HFF-Myc (cell line): ENCODE results near the gene PPP2R5D.

ENCODE experiments used
- DNase-seq: peaks from one replicate; pipeline ENCODE4 v3.0.0-alpha.2; 2011; ENCODE audit warnings: low read depth; ENCODE audit errors: extremely low read depth
- H3K4me3 ChIP-seq: replicated peaks from 2 replicates; pipeline ENCODE4 v1.5.1; 2011; ENCODE audit warnings: low read depth, mild to moderate bottlenecking, control low read depth, low read length
- TF ChIP-seq, protein P1 (sequence below): IDR thresholded peaks from 2 replicates; pipeline ENCODE4 v1.5.1; 2012; ENCODE audit warnings: mild to moderate bottlenecking, low read depth, low read length, control low read depth; ENCODE audit errors: missing control alignments

The PPP2R5D gene

DNA sequence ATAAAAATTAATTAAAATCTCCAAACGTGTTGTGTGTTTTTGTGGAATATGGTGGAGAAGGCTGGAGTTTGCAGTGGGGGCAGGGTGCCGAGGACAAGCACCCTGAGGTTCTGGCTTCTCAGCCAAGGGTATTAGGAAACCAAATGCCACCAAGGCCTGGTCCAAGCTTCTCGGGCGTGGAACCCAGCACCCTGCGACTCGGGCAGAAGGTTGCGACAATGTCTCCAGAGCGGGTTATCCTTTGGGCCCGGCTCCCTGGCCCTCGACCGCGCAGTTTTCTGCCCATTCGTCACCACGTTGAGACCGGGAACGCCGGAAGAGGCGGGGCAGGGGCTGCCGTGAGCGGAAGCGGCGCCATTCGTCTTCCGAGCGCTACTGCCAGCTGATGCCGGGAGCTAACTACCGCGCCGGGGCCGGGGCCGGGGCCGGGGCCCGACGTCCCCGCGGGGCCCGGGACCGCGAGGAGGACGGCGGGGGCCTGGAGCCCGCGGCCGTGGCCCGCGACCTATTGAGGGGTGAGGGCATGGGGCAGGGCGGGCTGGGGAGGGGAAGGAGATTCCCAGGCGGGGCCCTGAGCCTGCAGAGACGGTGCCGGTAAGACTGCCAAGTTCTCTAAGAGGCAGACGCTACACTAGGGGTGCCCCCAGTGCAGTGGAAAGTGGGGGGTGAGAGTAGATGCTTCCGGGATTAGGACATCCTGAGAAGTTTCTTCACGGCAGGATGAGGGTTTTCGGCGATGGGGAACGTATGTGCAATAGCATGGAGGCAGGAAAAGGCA, 37.1 kb downstream of the PPP2R5D start, which contains the start of gene RRP36:
Gene RRP36 (plus strand): TSS at position 354 of the 778 bp plus-strand sequence. CDS start 32 bp downstream, at position 386.
- peak; percentile 29 for DNase-seq
- peak within 1 kb of the TSS; percentile 72 for H3K4me3 ChIP-seq
- TF ChIP-seq, protein P1, sequence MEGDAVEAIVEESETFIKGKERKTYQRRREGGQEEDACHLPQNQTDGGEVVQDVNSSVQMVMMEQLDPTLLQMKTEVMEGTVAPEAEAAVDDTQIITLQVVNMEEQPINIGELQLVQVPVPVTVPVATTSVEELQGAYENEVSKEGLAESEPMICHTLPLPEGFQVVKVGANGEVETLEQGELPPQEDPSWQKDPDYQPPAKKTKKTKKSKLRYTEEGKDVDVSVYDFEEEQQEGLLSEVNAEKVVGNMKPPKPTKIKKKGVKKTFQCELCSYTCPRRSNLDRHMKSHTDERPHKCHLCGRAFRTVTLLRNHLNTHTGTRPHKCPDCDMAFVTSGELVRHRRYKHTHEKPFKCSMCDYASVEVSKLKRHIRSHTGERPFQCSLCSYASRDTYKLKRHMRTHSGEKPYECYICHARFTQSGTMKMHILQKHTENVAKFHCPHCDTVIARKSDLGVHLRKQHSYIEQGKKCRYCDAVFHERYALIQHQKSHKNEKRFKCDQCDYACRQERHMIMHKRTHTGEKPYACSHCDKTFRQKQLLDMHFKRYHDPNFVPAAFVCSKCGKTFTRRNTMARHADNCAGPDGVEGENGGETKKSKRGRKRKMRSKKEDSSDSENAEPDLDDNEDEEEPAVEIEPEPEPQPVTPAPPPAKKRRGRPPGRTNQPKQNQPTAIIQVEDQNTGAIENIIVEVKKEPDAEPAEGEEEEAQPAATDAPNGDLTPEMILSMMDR, result no peak

DNA sequence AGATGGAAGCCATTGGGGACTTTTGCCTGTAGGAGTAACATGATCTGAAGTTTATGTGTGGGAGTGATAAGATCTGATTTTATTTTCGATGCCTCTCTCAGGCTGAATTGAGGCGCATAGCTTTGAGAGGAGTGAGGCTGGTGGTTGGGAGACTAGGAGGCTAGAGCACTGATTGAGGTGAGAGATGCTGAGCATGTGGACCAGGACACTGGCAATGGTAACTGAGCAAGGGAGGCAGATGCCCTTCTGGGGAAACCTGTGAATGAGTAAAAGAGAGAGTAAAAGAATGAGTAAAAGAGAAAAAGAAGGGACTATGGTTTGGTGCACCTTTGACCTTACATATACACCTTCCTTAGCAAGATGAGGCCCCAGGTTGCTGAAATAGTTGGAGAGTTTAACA, 40.1 kb downstream of the PPP2R5D start:
- H3K4me3 ChIP-seq, result no peak overlapping the region
- no peak for DNase-seq
- TF ChIP-seq, protein P1, result no peak

DNA sequence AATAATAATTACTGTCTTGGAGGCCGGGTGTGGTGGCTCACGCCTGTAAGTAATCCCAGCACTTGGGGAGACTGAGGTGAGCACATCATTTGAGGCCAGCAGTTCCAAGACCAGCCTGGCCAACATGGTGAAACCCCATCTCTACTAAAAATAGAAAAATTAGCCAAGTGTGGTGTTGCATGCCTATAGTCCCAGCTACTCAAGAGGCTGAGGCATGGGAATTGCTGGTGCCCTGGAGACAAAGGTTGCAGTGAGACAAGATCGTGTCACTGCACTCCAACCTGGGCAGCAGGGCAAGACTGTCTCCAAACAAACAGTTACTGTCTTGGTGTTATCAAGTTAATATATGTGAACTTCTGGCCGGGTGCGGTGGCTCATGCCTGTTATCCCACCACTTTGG, 42.0 kb downstream of the PPP2R5D start:
- no peak for DNase-seq
- no peak overlapping the region for H3K4me3 ChIP-seq
- TF ChIP-seq, protein P1, result no peak

DNA sequence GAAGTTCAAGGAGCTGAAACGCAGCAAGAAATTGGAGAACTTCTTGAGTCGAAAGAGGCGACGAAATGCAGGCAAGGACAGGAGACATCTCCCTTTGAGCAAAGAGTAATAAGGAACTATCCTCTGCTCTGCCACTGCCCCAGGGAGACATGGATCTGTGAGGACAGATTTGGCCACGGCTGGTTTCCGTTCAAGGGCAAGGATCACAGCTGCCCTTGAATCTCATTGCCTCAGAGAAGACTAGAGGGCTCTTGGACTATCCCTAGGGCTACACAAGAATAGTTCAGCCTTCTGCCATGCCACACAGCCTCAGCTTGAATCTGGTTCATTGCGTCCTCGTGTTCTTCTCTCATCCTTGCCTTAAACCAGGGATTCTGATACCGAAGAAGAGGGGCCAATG, 44.8 kb downstream of the PPP2R5D start:
- TF ChIP-seq, protein P1, result no peak
- H3K4me3 ChIP-seq, result no peak overlapping the region
- DNase-seq, result no peak

DNA sequence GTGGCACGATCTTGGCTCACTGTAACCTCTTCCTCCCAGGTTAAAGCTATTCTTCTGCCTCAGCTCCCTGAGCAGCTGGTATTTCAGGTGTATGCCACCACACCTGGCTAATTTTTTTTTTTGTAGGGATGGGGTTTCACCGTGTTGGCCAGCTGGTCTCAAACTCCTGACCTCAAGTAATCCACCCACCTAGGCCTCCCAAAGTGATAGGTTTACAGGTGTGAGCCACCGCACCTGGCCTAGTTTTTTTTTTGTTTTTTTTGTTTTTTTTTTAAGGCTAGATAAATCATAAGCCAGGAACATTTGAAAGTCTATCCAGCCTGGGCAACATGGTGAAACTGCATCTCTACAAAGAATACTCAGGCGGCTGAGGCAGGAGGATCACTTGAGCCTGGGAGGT, 48.0 kb downstream of the PPP2R5D start:
- DNase-seq, result no peak
- no peak overlapping the region for H3K4me3 ChIP-seq
- TF ChIP-seq, protein P1, result no peak

DNA sequence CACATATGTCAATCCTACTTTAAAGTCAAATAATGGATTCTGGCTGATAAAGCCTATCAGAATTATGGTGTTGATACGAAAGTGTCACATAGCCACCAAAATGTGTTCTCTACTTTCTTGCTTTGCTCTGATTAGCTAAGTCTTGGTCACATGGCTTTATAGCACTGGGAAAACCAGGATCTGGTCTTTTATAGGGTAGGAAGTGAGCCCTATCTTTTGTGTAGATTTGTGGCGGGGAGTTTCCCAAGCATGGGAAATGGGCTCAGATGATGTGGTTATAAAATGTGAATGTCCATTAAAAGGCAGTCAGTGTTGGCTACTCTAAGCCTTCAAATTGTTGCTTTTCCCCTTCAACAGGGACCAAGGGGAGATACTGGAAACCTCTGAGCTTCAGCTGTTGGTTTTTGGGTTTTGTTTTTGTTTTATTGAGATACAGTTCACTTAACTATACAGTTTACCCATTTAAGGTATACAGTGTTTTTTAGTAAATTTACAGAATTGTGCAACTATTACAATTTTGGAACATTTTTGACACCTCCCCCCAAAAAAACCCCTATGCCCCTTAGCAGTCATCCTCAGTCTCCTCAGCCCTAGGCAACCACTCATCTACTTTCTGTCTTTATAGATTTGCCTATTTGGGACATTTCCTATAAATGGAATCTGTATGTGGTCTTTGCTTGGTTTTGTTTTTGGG, 49.3 kb downstream of the PPP2R5D start:
- TF ChIP-seq, protein P1, result no peak
- H3K4me3 ChIP-seq, result no peak overlapping the region

More for the DNA sequence above, 49.3 kb downstream of the PPP2R5D start:
- DNase-seq, result no peak
